ENCODE results near the gene NCAPD2.

NCAPD2 gene

DNA sequence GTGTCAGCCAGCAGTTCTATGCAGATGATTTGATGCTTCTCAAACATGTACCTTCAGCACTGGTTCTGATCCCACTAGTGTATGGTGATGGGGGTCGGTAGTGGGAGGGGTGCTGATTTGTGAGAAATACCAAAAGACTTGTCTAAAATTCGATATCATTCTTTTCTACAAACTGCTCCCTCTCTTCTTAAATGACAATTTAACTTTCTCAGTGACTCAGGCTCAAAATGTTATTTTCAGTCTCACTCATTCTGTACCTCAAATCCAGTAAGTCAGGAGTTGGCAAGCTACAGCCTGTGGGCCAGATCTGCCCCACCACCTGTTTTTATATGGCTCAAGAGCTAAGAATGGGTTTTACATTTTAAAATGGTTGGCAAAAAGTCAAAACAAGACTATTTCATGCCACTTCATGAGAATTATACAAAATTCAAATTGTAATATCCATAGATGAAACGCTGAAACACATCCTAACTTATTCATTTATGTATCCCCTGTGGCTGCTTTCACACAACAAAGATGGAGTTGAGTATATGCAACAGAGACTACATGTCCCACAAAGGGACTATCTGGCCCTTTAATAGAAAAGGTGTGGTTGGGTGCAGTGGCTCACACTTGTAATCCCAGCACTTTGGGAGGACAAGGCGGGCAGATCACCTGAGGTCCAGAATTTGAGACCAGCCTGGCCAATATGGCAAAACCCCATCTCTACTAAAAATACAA, 80.8 kb downstream of the NCAPD2 start:
- Histone ChIP-seq H3K27ac (ENCODE audit: low read length) (no peak overlapping the region), H3K4me1 (ENCODE audit: control insufficient read depth, low read depth, low read length) (no peaks in the 10 kb centered on the region), H3K36me3 (ENCODE audit: control insufficient read depth, low read depth, low read length) (peaks cover 82% of the 10 kb centered on the region), H3K4me3 (ENCODE audit: low read length) (no peak overlapping the region), H3K27me3 (ENCODE audit: control insufficient read depth, insufficient read depth, low read length) (no peaks in the 10 kb centered on the region), H3K9me3 (ENCODE audit: control insufficient read depth, low read depth, low read length) (no peaks in the 10 kb centered on the region), H3K9ac (ENCODE audit: low read length) (no peak overlapping the region)

DNA sequence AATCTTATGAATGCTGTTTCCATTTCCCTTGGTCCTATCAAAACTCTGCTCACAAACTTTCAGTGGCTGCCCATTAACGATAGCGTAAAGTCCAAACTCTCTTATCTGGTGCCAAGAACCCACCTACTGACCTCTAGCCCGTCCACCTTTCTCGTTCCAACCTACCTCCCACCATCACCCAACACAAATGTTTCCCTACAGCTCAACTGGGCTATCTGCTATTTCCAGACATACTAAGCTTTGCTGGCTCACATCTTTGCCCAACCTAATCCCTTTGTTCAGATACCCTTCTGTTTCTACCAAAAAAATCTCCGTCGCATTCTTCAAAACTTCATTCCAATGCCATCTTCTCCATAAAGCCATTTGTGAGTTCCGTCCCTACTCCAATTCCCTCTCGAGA, 81.7 kb downstream of the NCAPD2 start:
- no peak overlapping the region for H3K27ac ChIP-seq (ENCODE audit: low read length)
- H3K9ac ChIP-seq (ENCODE audit: low read length): no peak overlapping the region
- no peaks in the 10 kb centered on the region for H3K4me1 ChIP-seq (ENCODE audit: control insufficient read depth, low read depth, low read length)
- no peaks in the 10 kb centered on the region for H3K9me3 ChIP-seq (ENCODE audit: control insufficient read depth, low read depth, low read length)
- H3K27me3 ChIP-seq (ENCODE audit: control insufficient read depth, insufficient read depth, low read length): no peaks in the 10 kb centered on the region
- H3K36me3 ChIP-seq (ENCODE audit: control insufficient read depth, low read depth, low read length): peaks cover 85% of the 10 kb centered on the region
- H3K4me3 ChIP-seq (ENCODE audit: low read length): no peak overlapping the region
